Measurements from ENCODE around the gene RAB33A. TPM values are rescaled to one million over a fixed set of nuclear protein-coding genes. Genes with fewer than 3 reads are reported as not detected.

The RAB33A gene
- total and polyA plus RNA-seq, 9 of the 15 experiments (the other 6 are each of a cell fraction or from before 2014, with no cell fraction given) = 0.04 to 0.20 (median 0.06) TPM; not detected in 4

- TF ChIP-seq CTCF (IDR thresholded peaks at IDR 0.05 in 2 of 3, conservative IDR thresholded peaks at IDR 0.05 in 1 of 3; ENCODE audit: insufficient read depth in 2 of 3, low read depth in 1 of 3, low read length in 3 of 3) = no peak
- no peak for TF ChIP-seq MED1 (CRISPR knock-in tag; IDR thresholded peaks at IDR 0.05; ENCODE audit: borderline replicate concordance)
- no peak for TF ChIP-seq TAF15 (IDR thresholded peaks at IDR 0.05; ENCODE audit: low read depth, low read length)
- TF ChIP-seq SMAD2 (IDR thresholded peaks at IDR 0.05; ENCODE audit: low read depth, low read length) = no peak
- TF ChIP-seq LEF1 (IDR thresholded peaks at IDR 0.05) = no peak
- peak; percentile 78 for TF ChIP-seq PHF8 (IDR thresholded peaks at IDR 0.05; ENCODE audit: borderline replicate concordance, low read length)
- TF ChIP-seq MYC (IDR thresholded peaks at IDR 0.05; ENCODE audit: low read depth, low read length) = 0 out of 2 replicates have a peak, but pooled peaks have one; percentile 27
- no peak for TF ChIP-seq MYC (CRISPR knock-in tag; IDR thresholded peaks at IDR 0.05; ENCODE audit: borderline replicate concordance, low read depth)
- no peak for TF ChIP-seq GATA2 (CRISPR knock-in tag; IDR thresholded peaks at IDR 0.05)
- TF ChIP-seq ZKSCAN8 (CRISPR knock-in tag; IDR thresholded peaks at IDR 0.05) = no peak
- TF ChIP-seq GABPA (tag; conservative IDR thresholded peaks at IDR 0.05; ENCODE audit: low read depth) = no peak
- TF ChIP-seq ZBTB9 (CRISPR knock-in tag; IDR thresholded peaks at IDR 0.05) = 0 out of 2 replicates have a peak, but pooled peaks have one; percentile 32
- TF ChIP-seq PHF21A (IDR thresholded peaks at IDR 0.05; ENCODE audit: borderline replicate concordance, low read depth) = no peak
- no peak for TF ChIP-seq MCM7 (IDR thresholded peaks at IDR 0.05)
- no peak for TF ChIP-seq NFIC (IDR thresholded peaks at IDR 0.05)
- no peak for TF ChIP-seq NFE2L1 (tag; IDR thresholded peaks at IDR 0.05; ENCODE audit: borderline replicate concordance, low read depth)
- TF ChIP-seq ARID4B (CRISPR knock-in tag; IDR thresholded peaks at IDR 0.05) = no peak; the same call in 1 of the 2 replicates
- no peak for TF ChIP-seq SRF (CRISPR knock-in tag; IDR thresholded peaks at IDR 0.05)
- 0 out of 2 replicates have a peak, but pooled peaks have one; percentile 44 for TF ChIP-seq RNF2 (IDR thresholded peaks at IDR 0.05)
- TF ChIP-seq TGIF2 (CRISPR knock-in tag; IDR thresholded peaks at IDR 0.05) = no peak
- TF ChIP-seq MCM3 (IDR thresholded peaks at IDR 0.05) = no peak
- no peak for TF ChIP-seq TEAD1 (CRISPR knock-in tag; IDR thresholded peaks at IDR 0.05)
These were observed 6.5 kb upstream of the RAB33A start (continued) for GRCh38 chrX:130165181-130165702.

Data from K562 (cell line).